Posterior cingulate gyrus (tissue), 11 donors: ENCODE data around the gene CCER1.

Experiments
- DNase-seq, 10 donors: peaks; one replicate each; pipeline versions ENCODE4 v3.0.0 to v3.0.0-alpha.2; 2020 to 2021; ENCODE audit warnings: mixed read lengths in 3 of 10
- intact Hi-C: fragments of 100-400 bp; cut with DNase I; formaldehyde crosslinking; loops from one replicate; pipeline ENCODE4 v1.15.1; 2023

CCER1 gene

DNA sequence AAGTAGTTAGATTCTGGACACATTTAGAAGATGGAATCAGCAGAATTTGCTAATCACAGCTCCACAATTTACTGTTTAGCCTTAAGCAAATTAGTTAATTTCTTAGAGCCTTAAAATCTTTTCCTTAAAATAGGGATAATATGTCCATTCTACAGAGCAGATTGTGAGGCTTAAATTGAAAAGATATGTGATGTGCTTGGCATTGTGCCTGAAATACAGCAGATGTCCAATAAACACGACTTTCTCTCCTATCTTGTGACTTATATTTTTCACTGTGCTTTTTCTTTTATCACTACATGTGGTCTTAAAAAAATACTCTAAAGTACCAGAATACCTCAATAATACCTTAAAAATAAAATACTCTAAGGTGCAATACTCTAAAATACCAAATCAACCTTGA is 30.6 kb downstream of the CCER1 start:
- intact Hi-C loops = no loop called here
- no peak for DNase-seq

GRCh38 chr12:90922145-90922627 is 32.8 kb downstream of the CCER1 start:
- DNase-seq = no peak
- intact Hi-C loops = no loop called here

DNA sequence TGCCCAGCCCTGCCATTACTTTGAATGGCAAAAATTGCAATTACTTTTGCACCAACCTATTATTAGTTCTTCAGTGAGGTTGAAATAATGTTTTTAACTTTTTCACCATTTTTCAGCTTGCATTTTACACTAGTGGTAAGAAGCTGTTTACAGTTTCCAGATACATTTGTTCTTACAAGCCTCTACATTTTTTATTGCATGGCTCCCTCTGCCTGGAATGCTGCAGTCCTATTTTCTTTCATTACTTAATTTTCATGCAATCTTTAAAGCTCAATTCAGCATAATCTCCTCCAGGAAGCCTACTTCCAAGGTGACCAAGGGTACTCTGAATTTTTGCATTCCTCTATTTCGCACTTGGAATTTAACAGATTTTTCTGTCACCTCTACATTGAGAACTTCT is 33.4 kb downstream of the CCER1 start:
- peak in 1 of 10 donors; percentile 46 for DNase-seq
- intact Hi-C loops = no loop called here

GRCh38 chr12:90920222-90920621 is 34.8 kb downstream of the CCER1 start:
- DNase-seq = no peak
- intact Hi-C loops = no loop called here

DNA sequence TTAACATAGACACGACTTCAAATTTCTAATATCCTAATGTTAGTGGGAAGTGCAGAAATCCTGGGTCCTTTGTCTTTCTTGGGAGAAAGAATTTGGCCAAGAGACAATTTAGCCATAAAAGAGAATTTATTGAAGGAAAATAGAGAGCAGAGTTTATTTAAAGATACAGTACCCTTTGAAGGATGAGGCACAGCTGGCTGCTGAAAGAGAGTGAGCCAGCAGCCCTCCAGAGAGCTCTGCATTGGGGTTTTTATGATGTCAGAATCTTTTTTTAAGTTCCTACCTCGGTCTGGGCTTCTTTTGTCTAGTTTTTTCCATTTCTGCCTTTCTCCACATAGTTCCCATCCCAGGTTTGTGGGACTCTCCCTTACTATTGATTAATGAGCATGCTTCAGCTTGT is 37.5 kb downstream of the CCER1 start:
- no peak for DNase-seq
- intact Hi-C loops = no loop called here

GRCh38 chr12:90916516-90916915 is 38.5 kb downstream of the CCER1 start:
- no peak for DNase-seq
- intact Hi-C loops = no loop called here

GRCh38 chr12:90915353-90915752 is 39.6 kb downstream of the CCER1 start:
- DNase-seq = no peak
- intact Hi-C loops = no loop called here

- DNase-seq = no peak
- intact Hi-C loops = no loop called here
Observed at GRCh38 chr12:90910958-90911357, 44.0 kb downstream of the CCER1 start.

GRCh38 chr12:90909069-90909770 is 45.8 kb downstream of the CCER1 start:
- intact Hi-C loops = no loop called here
- DNase-seq = peak in 3 of 10 donors; percentile 15 to 41 (median 17)

DNA sequence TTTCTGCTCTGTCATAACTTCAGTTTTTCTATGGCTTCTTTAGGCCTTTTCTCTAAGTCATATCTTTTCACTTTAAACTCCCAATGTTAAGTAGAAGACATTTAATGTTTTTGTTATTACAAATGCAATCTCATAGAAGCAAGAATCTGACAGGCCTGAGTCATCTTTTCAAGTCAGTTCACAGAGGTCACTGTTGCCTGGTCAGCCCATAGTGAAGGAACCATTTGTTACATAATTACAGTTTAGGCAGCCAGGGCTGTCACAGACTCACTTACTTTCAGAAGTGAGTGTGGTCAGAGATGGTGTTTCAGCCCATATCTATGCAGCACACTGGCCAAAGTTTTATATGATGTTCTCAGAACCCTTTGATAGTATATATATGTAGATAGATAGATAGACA is 46.5 kb downstream of the CCER1 start:
- intact Hi-C loops = no loop called here
- DNase-seq = no peak

- intact Hi-C loops = no loop called here
- no peak for DNase-seq
Observed at GRCh38 chr12:90905691-90906370, 49.1 kb downstream of the CCER1 start.

- DNase-seq = no peak
- intact Hi-C loops = no loop called here
Observed at GRCh38 chr12:90902596-90902995, 52.4 kb downstream of the CCER1 start.
